ENCODE measurements around the gene MID1IP1. TPM values are rescaled to one million over a fixed set of nuclear protein-coding genes. Genes with fewer than 3 reads are reported as not detected.

MID1IP1 gene
- total RNA-seq, 1 donor from 2014 or later = 148 TPM

DNA sequence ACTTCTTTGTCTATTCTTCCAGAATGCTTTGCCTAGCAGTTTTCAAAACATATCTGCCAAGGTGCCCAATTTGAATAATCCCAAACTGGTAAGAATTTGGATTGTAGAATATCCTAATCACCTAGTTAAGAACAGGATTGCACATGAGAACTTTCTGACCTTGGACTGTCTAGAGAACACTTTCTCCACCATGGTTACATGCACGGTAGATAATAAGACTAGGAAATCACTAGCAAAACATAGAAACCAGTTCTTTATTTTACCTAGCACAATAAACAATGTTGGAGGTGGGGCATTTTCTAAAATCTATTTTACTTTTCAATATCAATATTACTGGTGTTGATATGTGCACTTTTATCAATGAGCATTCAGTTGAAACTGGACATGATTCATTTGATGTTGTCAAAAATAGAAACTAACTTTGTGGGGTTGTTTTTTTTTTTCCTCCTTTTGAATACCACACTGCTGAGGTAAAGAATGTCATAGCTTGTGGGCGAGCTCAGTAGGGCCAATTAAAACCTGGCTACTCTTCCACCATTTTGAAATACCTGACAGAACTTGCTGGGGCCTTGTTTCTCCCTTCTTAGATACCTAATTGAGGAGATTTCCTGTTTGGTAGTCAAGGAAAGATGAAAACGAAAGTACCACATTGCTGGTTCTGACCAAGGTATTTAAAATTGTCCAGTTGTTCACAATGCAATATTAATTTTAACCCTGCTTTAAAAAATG is 10.4 kb downstream of the MID1IP1 start:
- no peak for DNase-seq (ENCODE audit: low read depth)

DNA sequence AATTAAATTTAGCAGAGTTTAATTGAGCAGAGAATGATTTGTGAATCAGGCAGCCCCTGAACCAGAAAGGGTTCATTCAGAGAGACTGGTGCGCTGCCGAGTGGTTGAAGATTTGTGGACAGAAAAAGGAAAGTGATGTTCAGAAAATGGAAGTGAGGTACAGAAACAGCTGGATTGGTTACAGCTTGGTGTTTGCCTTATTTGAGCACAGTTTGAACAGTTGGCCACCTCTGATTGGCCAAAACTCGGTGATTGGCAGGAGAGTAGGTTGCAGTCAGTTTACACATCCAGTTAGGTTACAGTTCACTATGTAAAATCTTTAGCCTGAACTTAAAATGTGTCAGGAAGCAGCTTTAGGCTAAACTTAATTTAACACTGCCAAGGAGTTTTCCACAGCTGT is 14.9 kb downstream of the MID1IP1 start:
- no peak for DNase-seq (ENCODE audit: low read depth)

DNA sequence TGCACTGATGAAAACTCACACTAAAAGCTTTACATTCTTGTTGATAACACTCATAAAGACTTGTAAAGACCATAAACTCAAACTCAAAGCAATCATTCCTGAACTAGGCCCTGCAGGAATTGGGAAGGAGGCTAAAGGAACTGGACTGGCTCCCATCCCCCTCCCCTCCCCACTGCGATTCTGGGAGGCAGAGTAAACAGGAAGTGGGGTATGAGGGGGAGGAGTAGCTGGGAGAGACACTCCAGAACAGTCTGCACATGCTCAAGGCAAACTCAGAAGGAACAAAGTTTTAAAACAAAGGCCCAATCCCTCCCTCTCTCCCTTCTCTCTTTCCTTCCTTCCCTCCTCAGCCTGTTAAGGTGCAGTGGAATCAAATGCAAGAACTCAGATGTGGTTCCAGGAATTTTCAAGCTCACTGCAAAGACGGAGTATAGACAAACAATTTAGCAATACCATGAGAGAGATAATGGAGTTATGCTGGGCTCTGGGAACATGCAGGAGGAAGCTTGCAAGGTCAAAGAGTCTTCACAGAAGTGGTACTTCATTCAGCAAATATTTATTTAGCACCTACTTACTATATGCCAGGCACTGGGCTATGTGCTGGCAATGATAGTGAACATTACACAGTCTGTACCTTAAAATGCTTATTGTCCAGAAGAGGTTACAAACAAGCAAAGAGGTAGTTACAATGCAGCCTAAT is 15.9 kb downstream of the MID1IP1 start:
- no peak for DNase-seq (ENCODE audit: low read depth)

DNA sequence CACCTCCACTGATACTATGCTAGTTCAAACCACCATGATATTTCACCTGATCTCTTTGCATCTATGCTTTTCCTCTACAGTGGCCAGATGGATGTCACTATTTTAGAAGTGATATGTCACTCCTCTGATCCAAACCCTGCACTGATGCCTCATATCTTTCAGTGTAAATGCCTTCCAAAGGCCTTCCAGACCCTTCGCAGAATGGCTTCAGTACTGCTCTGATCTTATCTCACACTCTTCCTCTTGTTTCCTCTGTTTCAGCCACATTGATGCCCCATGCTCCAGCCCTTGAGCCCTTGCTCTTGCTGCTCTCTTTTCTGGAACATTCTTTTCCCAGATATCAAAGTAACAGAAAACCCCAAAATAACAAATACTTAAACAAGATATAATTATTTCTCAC is 17.9 kb downstream of the MID1IP1 start:
- no peak for DNase-seq (ENCODE audit: low read depth)

DNA sequence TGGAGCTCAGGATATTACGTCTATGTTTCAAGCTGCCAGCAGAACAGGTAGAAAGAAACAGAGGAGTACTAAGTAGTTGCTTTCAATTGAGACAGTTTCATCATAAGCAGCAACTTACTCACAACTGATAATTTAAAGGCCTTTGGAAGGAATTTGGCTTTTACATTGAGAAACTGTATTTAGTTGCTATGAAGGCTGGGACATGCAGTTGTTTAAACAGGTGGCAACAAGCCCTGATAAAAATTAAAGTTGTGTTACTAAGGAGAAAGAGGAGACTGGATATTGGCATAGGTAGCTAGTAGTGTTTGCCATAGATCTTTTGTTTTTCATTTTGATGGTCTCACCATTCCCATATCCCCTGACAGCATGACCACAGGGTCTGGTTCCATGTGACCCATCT is 18.4 kb downstream of the MID1IP1 start:
- DNase-seq (ENCODE audit: low read depth) = no peak

DNA sequence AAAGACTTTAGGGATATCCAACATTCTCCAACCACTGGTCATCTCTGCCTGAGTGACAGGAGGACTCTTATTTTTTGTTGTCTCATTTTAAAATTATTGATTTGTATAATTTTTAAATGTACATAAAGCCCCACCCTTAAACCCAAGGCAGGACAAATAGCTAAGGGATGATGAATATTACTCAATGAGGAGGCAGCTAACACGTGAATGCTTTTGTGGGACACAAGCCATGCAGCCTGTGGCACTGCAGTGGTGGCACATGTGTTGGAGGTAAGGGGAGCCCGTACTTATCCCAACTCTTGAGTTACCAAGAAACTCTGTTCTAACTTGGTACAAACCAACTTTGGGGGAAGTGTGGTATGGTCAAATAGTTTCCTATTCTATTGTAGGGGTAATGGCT is 19.5 kb downstream of the MID1IP1 start:
- DNase-seq (ENCODE audit: low read depth) = no peak

DNA sequence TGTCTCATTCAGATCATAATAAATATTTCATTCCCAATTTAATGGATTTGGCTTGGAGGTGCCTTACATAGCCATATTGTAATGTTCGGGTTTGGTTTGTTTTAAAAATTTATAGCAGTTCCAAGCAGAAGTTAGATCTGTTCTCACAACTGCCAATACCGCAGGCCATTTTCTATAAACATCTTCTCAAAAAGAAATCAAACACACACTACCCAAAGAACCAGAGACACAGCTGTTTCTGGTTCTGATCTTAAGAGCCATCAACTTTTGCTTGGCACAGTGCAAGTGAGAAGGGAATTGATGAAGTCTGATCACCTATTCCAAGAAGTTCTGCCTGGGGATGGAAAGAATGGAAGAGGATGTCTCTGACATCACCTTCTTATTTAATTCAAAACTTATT is 22.9 kb downstream of the MID1IP1 start:
- no peak for DNase-seq (ENCODE audit: low read depth)

DNA sequence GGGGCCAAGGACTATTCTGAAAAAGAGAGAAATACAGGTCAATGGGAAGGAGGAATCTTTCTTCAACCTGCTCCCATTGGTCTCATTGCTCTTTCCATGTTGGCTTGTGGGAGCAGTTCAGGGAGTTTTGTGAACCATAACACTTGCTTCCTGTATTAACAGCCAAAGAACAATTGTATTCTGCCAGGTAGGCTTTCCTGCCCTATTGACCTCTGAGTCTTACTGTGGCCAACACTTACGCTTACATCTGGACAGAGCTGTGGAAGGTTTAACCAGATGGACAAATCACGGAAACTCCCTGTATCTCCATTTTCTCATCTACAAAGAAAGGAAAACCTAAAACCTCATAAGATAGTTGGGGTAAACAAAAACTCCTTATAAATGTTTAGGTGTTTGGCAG is 30.7 kb downstream of the MID1IP1 start:
- no peak for DNase-seq (ENCODE audit: low read depth)

DNA sequence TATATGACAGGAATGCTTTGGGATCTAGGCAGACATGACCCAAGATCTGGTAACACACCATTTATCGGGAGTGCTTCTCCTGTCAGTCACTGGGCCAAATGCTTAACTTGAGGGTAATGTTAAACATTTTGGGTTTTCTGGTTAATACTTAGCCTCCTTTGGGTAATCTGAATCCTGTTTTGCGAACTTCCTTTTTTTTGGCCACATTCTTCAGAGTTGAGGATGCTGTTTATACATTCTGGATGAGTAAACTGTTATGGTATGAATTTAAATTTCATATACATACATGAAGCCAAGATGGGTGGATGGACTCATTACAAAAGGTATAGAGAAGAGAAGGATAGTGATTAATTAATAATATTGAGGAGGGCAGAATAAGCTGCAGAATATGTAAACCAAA is 36.1 kb downstream of the MID1IP1 start:
- DNase-seq (ENCODE audit: low read depth) = no peak

DNA sequence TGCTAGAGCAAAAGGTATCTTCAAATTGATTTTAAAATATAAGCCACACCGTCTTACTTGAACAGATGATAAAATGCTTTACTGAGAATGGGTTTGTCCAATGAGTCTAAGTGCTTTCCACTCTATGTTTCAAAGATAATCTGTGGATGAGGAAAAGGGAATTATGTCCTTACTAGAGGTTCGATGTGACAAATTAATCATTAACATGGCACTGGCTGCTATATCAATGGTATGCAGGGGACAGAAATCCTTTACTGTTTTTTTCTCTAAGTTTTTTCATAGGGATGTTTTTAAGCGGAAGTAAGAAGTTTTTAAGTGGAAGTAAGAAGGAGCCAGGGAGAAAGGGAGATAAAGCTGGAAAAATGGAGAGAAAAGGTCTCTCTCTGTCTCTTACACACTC is 38.0 kb downstream of the MID1IP1 start:
- no peak for DNase-seq (ENCODE audit: low read depth)

DNA sequence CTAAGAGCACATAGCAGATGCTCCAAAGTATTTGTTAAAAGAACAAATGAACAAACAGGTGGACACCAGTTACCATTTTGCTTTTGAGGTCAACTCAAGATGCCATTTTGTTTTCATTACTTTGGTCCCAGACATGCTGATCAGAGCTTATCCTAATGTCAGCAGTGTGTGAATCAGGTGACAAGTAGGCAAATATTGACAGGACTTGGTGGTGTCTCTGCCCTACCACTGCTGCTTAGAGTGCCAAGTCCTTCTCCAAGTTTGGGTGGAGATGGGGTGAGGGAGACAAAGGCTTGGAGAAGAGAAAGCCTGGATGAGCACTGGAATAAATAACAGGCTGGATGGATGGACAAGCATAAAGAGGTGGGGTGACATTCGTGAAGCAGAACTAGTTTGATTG is 38.7 kb downstream of the MID1IP1 start:
- DNase-seq (ENCODE audit: low read depth) = no peak

DNA sequence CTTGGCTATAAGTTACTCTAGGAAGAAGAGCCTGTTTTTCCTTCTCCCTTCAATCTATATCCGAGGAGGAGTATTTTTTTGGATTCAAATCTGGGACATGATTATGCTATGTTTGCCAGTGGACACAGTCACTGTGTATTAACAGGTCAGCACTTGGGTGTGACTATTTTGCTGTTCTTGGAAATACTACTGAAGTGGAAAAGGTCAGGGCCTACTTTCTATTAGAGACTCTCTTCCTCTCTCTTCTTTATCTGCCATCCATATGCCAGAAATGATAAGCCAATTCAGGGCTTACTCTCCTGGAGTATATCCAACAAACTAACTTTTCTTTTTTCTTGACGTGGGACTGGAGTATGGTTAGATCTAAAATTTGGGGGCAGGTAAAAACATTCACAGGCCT is 40.5 kb downstream of the MID1IP1 start:
- DNase-seq (ENCODE audit: low read depth) = no peak

DNA sequence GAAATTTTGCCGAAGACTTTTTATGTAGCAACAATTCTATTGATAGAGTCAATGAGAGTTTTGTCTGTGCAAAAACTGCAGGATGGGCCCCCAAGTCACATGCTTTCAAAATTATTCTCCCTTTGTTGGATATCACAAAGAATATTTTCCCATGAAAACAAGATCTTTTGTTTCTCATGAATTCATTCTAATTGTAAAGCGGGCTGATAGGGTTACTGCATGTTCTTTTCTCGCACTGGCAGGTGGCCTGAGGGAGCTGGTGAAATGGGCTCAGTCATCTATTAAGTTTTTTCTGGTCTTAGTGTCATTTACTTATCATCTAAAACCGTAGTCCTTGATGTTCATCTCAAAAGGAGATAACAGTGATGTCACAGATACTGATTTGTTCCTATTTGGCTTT is 44.2 kb downstream of the MID1IP1 start:
- DNase-seq (ENCODE audit: low read depth) = no peak

DNA sequence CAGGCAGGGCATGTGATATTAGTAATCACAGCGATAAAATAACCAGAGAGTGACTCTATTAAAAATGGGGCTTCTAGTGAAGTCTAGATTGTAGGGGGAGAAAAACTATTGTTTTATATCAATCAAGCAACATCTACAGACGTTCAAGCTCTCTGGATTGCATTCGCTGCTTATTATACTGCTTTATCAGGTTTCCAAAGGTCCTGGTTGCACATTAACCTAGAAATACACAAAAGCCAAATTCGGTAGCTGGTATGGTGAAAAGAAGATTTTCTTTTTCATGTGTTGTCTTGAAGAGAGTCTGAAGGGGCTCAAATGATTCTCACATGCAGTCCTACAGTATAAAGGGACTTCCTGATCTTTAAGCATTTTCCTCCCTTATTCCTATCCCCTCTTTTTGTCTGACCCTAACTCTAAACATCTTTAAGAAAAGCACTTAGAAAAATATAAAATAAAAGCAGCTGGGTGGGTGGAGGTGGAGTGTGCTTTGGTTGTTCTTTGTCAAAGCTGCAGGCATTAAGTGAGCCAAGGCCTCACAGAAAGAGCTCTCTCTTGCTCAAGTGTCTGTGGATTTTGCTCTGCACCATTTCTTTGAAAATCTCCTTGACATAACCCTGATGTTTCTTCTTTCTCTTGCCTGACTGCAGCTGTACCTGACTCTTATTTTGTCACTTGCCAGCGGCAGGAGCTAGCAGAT is 46.1 kb downstream of the MID1IP1 start:
- no peak for DNase-seq (ENCODE audit: low read depth)

DNA sequence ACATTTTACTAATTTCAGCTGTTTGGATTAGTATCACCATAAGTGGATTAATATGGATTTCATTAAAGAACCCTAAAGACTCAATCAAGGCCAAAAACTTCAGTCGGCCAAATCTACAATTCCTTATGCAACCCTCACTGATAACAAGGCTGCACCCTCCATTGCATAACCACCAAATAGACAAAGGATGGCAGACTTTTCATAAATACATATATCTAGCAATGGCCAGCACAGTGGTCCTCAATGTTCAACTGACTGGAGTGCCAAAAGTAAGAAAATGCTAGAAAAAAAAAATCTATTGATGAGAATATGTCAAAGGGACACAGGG is 46.6 kb downstream of the MID1IP1 start:
- DNase-seq (ENCODE audit: low read depth) = no peak

DNA sequence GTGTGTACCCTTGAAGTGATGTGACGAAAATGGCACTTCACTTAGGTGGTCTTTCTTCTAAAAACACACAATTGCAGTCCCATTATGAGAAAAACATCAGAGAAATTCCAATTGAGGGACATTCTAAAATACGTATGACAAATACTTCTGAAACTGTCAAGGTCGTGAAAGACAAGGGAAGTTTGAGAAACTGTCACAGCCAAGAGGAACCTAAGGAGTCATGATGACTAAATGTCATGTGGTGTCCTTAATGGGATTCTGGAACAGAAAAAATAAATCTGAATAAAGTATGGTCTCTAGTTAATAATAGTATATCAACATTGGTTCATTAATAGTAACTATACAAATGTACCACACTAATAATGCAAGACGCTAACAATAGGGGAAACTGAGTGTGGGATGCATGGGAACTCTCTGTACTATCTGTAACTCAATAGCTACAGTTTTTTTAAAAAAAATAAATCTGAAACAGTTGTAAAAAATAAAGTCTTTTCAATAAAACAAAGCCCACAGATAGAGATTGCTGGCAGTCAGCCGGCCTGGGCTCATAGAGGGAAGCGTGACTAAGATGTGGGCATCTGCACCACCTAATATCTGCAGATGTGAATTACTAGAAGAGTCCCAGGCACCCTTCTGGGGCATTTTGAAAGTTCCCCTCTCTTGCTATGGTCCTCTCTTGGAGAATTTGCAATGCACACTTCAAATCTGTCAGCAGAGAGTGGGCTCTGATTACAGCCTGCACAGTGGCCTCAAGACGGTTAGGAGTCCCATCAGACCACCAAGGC is 47.6 kb downstream of the MID1IP1 start:
- no peak for DNase-seq (ENCODE audit: low read depth)

DNA sequence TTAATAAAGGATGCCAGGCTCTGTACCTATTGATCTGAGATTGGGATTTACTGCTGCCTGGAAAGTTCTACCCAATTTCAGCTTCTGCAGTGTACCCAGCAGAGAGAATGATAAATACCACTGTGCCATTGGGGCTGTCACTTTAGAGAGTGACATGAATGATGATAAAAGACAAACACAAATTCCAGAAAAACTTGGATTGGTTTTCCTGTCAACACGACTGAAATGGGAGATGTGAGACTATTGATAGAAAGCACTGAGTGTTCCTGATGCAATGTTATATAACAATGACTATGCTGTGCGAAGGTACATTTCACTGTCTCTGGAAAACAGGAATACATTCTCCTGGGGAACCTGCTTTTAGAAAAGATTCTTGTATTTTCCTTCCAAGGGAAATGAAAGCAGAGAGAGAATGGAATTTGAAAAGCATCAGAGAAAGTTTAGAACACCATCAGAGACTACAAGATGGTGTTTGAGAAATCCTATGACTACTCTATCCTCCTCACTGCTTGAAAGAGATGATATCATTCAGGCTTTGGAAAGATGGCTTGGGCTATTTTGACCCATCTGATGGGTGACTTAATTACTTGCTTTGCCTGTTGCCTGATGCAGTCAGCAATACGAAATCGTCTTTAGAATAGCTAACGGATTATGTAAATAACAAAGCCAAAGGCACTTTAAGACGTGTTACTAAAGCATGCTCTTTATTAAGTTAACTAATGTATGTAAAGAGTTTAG is 49.7 kb downstream of the MID1IP1 start:
- no peak for DNase-seq (ENCODE audit: low read depth)

DNA sequence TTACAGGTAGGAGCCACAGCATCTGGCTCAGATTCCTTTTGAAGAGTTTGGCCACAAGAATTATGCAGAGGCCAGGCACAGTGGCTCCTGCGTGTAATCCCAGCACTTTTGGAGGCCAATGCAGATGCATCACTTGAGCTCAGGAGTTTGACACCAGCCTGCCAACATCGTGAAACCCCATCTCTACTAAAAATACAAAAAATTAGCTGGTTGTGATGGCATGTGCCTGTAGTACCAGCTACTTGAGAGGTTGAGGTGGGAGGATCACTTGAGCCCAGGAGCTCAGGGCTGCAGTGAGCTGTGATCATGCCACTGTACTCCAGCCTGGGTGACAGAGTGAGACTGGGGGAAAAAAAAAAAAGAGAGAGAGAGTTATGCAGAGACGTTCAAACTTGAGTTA is 53.0 kb downstream of the MID1IP1 start:
- no peak for DNase-seq (ENCODE audit: low read depth)

Measured in myocyte (in vitro differentiated cells).